HepG2 (cell line): ENCODE measurements around the gene ZNRF3. TPM values are rescaled to one million over a fixed set of nuclear protein-coding genes. Genes with fewer than 3 reads are reported as not detected.

Source experiments
- ATM ChIP-seq: fragments of 450-650 bp; IDR thresholded peaks from 2 replicates; pipeline ENCODE4 v1.7.1; 2017; ENCODE audit warnings: mild to moderate bottlenecking, borderline replicate concordance
- BRCA1 ChIP-seq: sonication (generic); formaldehyde crosslinking; IDR thresholded peaks from 2 replicates; pipeline ENCODE4 v1.4.0; 2020; ENCODE audit warnings: missing genetic modification reagents
- GATAD2A ChIP-seq: IDR thresholded peaks from 2 replicates; pipeline ENCODE4 v1.6.1; 2016
- HIVEP1 ChIP-seq: sonication (generic); formaldehyde crosslinking; IDR thresholded peaks from 2 replicates; pipeline ENCODE4 v1.4.0; 2020; ENCODE audit warnings: mild to moderate bottlenecking, missing genetic modification reagents
- KAT8 ChIP-seq: IDR thresholded peaks from 2 replicates; pipeline ENCODE4 v1.6.1; 2016; ENCODE audit warnings: missing genetic modification reagents, missing compliant biosample characterization
- RXRB ChIP-seq: IDR thresholded peaks from 2 replicates; pipeline ENCODE4 v1.6.1; 2016; ENCODE audit warnings: borderline replicate concordance, missing genetic modification reagents, missing compliant biosample characterization
- TBX3 ChIP-seq: fragments of 450-650 bp; IDR thresholded peaks from 2 replicates; pipeline ENCODE4 v1.6.1; 2017; ENCODE audit warnings: antibody characterized with exemption, mild to moderate bottlenecking, inconsistent platforms, borderline replicate concordance
- TCF7L2 ChIP-seq: IDR thresholded peaks from 2 replicates; pipeline ENCODE4 v1.6.1; 2011; ENCODE audit warnings: mild to moderate bottlenecking, low read depth, low read length, moderate library complexity
- ZBTB7B ChIP-seq: sonication (generic); formaldehyde crosslinking; IDR thresholded peaks from 2 replicates; pipeline ENCODE4 v1.4.0; 2020; ENCODE audit warnings: missing genetic modification reagents
- ZC3H13 ChIP-seq: sonication (generic); formaldehyde crosslinking; IDR thresholded peaks from 2 replicates; pipeline ENCODE4 v1.8.1; 2023; ENCODE audit warnings: mild to moderate bottlenecking, missing genetic modification reagents, moderate library complexity
- polyA plus RNA-seq, 8 experiments: library from polyadenylated mRNA; depleted of rRNA in 3 of 8; stranded (reverse) in 7 of 8; unstranded in 1 of 8; fragments of >200 nt; fragmentation: Illumina TruSeq in 4 of 8; extraction: Trizol in 4 of 8; gene quantifications; 2 replicates each; pipeline versions ENCODE4 v1.2.1 to v1.2.3, GENCODE V29; 2011 to 2016; ENCODE audit warnings: low read depth in 4 of 8, missing spikeins in 1 of 8, mixed read lengths in 1 of 8; ENCODE audit not compliant: insufficient read depth in 1 of 8
- total RNA-seq, 5 experiments: library from RNA; depleted of rRNA; stranded (reverse); fragments of >200 nt; fragmentation: Illumina TruSeq; extraction: Trizol; gene quantifications; 2 replicates each; pipeline ENCODE4 v1.2.3, GENCODE V29; 2016; ENCODE audit warnings: low read depth in 1 of 5
- TF ChIP-seq, protein P1 (sequence below): sonication (generic); formaldehyde crosslinking; conservative IDR thresholded peaks from 2 replicates; pipeline ENCODE4 v1.4.0; 2020; ENCODE audit warnings: mild to moderate bottlenecking, missing genetic modification reagents, moderate library complexity
- TF ChIP-seq, protein P2 (sequence below): IDR thresholded peaks from 2 replicates; pipeline ENCODE4 v1.6.1; 2016
- TF ChIP-seq, protein P3 (sequence below): sonication (generic); formaldehyde crosslinking; IDR thresholded peaks from 2 replicates; pipeline ENCODE4 v1.8.1; 2023; ENCODE audit warnings: mild to moderate bottlenecking, moderate library complexity, missing genetic modification reagents
- TF ChIP-seq, protein P4 (sequence below), 2 experiments: fragments of 450-650 bp in 1 of 2; sonication (generic) in 1 of 2; formaldehyde crosslinking in 1 of 2; IDR thresholded peaks; 2 replicates each; pipeline versions ENCODE4 v1.6.1 to v1.8.0; 2016 to 2022; ENCODE audit warnings: antibody characterized with exemption in 1 of 2, mild to moderate bottlenecking in 1 of 2, missing genetic modification reagents in 1 of 2

Gene ZNRF3
- total and polyA plus RNA-seq, 2 of the 13 experiments (the other 11 are each of a cell fraction or from before 2014, with no cell fraction given), result 20.3 to 36.7 TPM

DNA sequence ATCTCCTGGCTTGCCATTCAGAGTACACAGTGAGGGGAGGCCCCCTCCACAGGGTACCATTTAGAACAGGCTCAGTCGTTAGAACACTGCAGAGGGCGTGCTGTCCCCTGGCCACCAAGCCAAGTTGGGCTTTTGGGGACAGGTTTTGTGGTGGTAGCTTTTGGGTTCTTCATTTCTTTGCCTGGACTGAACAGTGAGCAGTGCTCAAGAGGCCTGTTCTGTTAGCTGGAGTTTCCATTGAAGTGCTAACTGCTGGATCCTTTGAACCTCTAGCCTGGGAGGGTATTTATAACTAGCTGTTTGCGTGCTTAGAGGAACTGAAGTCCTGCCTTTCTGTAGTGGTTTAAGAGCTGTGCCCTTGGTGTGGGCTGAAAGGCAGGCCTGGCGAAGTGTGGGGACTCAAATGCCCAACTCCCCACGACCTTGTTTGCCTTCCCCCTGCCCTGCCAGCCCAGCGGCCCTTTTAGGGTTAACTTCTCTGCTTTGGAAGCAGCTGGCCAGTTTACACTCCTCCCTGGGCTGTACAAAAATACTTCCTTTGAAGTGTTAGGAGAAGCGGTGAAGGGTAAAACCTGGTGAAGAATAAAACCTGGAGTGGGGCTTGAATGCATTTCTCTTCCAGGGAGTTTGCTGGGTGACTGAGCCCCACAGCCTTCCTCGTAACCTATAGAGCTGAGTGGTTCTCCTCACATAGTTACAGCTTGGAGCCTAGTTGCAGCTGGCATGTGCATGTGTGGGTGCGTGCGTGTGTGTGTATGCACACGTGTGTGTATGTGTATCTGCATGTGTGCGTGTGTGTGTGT, 34.6 kb downstream of the ZNRF3 start (continued):
- TF ChIP-seq, protein P1, sequence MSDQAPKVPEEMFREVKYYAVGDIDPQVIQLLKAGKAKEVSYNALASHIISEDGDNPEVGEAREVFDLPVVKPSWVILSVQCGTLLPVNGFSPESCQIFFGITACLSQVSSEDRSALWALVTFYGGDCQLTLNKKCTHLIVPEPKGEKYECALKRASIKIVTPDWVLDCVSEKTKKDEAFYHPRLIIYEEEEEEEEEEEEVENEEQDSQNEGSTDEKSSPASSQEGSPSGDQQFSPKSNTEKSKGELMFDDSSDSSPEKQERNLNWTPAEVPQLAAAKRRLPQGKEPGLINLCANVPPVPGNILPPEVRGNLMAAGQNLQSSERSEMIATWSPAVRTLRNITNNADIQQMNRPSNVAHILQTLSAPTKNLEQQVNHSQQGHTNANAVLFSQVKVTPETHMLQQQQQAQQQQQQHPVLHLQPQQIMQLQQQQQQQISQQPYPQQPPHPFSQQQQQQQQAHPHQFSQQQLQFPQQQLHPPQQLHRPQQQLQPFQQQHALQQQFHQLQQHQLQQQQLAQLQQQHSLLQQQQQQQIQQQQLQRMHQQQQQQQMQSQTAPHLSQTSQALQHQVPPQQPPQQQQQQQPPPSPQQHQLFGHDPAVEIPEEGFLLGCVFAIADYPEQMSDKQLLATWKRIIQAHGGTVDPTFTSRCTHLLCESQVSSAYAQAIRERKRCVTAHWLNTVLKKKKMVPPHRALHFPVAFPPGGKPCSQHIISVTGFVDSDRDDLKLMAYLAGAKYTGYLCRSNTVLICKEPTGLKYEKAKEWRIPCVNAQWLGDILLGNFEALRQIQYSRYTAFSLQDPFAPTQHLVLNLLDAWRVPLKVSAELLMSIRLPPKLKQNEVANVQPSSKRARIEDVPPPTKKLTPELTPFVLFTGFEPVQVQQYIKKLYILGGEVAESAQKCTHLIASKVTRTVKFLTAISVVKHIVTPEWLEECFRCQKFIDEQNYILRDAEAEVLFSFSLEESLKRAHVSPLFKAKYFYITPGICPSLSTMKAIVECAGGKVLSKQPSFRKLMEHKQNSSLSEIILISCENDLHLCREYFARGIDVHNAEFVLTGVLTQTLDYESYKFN (CRISPR knock-in tag), result peak; percentile 86
- peak; percentile 78 for TF ChIP-seq ZBTB7B (CRISPR knock-in tag)
- peak; percentile 63; the same call in 1 of the 2 replicates for TF ChIP-seq TBX3
- TF ChIP-seq, protein P2, sequence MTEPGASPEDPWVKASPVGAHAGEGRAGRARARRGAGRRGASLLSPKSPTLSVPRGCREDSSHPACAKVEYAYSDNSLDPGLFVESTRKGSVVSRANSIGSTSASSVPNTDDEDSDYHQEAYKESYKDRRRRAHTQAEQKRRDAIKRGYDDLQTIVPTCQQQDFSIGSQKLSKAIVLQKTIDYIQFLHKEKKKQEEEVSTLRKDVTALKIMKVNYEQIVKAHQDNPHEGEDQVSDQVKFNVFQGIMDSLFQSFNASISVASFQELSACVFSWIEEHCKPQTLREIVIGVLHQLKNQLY (CRISPR knock-in tag), result peak; percentile 47; the same call in 1 of the 2 replicates
- peak; percentile 77; the same call in 1 of the 2 replicates for TF ChIP-seq RXRB (CRISPR knock-in tag)
- peak; percentile 64 for TF ChIP-seq TCF7L2
- TF ChIP-seq, protein P3, sequence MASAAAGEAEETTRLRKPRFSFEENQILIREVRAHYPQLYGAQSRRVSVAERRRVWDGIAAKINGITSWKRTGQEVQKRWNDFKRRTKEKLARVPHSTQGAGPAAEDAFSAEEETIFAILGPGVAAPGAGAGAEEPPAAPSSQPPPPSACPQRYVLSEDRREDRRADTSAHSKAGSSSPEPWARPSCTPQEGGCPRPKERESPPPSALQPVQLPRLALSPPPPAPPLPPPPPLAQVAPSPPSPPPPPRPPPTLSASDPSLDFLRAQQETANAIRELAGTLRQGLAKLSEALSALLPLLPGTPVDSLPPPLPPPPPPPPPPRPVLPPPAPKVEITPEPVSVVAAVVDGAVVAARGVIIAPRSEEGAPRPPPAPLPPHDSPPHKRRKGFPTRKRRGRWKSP (CRISPR knock-in tag), result no peak
- TF ChIP-seq, protein P4, sequence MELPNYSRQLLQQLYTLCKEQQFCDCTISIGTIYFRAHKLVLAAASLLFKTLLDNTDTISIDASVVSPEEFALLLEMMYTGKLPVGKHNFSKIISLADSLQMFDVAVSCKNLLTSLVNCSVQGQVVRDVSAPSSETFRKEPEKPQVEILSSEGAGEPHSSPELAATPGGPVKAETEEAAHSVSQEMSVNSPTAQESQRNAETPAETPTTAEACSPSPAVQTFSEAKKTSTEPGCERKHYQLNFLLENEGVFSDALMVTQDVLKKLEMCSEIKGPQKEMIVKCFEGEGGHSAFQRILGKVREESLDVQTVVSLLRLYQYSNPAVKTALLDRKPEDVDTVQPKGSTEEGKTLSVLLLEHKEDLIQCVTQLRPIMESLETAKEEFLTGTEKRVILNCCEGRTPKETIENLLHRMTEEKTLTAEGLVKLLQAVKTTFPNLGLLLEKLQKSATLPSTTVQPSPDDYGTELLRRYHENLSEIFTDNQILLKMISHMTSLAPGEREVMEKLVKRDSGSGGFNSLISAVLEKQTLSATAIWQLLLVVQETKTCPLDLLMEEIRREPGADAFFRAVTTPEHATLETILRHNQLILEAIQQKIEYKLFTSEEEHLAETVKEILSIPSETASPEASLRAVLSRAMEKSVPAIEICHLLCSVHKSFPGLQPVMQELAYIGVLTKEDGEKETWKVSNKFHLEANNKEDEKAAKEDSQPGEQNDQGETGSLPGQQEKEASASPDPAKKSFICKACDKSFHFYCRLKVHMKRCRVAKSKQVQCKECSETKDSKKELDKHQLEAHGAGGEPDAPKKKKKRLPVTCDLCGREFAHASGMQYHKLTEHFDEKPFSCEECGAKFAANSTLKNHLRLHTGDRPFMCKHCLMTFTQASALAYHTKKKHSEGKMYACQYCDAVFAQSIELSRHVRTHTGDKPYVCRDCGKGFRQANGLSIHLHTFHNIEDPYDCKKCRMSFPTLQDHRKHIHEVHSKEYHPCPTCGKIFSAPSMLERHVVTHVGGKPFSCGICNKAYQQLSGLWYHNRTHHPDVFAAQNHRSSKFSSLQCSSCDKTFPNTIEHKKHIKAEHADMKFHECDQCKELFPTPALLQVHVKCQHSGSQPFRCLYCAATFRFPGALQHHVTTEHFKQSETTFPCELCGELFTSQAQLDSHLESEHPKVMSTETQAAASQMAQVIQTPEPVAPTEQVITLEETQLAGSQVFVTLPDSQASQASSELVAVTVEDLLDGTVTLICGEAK (IDR thresholded peaks at IDR 0.05), result no peak
- TF ChIP-seq, protein P4 (CRISPR knock-in tag; IDR thresholded peaks at IDR 0.05), result peak; percentile 25; the same call in 1 of the 2 replicates
- TF ChIP-seq ATM, result no peak
- TF ChIP-seq HIVEP1 (CRISPR knock-in tag), result no peak
- TF ChIP-seq BRCA1 (CRISPR knock-in tag), result no peak
- TF ChIP-seq GATAD2A (CRISPR knock-in tag), result peak; percentile 96
- TF ChIP-seq ZC3H13 (CRISPR knock-in tag), result 0 out of 2 replicates have a peak, but pooled peaks have one; percentile 73
- TF ChIP-seq KAT8 (CRISPR knock-in tag), result peak; percentile 68
